ENCODE data around the gene CIITA.

DNA sequence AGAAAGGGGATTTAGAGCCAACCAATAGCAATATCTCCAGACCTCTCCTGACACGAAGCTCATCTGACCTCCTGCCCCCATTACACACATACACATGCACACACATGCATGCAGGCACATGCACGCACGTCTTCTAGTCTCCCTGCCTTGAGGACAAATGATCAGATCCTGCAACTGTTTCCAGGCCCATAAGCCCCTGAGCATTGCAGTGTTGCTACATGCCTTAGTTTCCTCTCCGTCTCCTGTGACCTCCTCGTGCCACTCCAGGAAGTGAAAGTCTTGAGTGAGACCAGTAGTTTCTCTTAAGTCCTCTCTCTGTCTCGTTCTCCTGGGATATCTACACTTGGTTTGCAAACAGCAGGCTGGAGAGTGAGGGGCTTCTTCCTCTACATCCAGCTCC, 8.2 kb downstream of the CIITA start:
- TF ChIP-seq, protein P1, sequence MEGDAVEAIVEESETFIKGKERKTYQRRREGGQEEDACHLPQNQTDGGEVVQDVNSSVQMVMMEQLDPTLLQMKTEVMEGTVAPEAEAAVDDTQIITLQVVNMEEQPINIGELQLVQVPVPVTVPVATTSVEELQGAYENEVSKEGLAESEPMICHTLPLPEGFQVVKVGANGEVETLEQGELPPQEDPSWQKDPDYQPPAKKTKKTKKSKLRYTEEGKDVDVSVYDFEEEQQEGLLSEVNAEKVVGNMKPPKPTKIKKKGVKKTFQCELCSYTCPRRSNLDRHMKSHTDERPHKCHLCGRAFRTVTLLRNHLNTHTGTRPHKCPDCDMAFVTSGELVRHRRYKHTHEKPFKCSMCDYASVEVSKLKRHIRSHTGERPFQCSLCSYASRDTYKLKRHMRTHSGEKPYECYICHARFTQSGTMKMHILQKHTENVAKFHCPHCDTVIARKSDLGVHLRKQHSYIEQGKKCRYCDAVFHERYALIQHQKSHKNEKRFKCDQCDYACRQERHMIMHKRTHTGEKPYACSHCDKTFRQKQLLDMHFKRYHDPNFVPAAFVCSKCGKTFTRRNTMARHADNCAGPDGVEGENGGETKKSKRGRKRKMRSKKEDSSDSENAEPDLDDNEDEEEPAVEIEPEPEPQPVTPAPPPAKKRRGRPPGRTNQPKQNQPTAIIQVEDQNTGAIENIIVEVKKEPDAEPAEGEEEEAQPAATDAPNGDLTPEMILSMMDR (IDR thresholded peaks at IDR 0.05; ENCODE audit: low read depth, low read length, poor library complexity, severe bottlenecking): no peak
- TF ChIP-seq EZH2phosphoT487 (IDR thresholded peaks at IDR 0.05; ENCODE audit: borderline replicate concordance, low read length): no peak

Measured in DOHH2 (cell line).